Measurements from ENCODE around the gene ATP2B3.

Gene ATP2B3

GRCh38 chrX:153537526-153538295, 20.3 kb downstream of the ATP2B3 start:
- TF ChIP-seq ZNF274 (IDR thresholded peaks at IDR 0.05; ENCODE audit: low read depth, low read length) (no peak), SUZ12 (IDR thresholded peaks at IDR 0.05; ENCODE audit: extremely low read depth, insufficient read depth, insufficient read length) (no peak)
- Histone ChIP-seq H3K9me3 (ENCODE audit: insufficient read depth, low read length) (no peaks in the 10 kb centered on the region), H3K4me3 (ENCODE audit: insufficient read length, low read depth) (no peak overlapping the region), H3K4me1 (ENCODE audit: insufficient read depth, insufficient read length) (no peaks in the 10 kb centered on the region), H3K9ac (ENCODE audit: insufficient read length, low read depth) (no peak overlapping the region), H3K27me3 (ENCODE audit: insufficient read depth, insufficient read length) (peaks cover 3% of the 10 kb centered on the region), H3K36me3 (ENCODE audit: insufficient read depth, insufficient read length, low read length) (no peaks in the 10 kb centered on the region)
- DNase-seq (ENCODE audit: low read depth, low spot score) = no peak

- Histone ChIP-seq H3K4me1 (ENCODE audit: insufficient read depth, insufficient read length) (no peaks in the 10 kb centered on the region), H3K27me3 (ENCODE audit: insufficient read depth, insufficient read length) (peaks cover 3% of the 10 kb centered on the region), H3K9ac (ENCODE audit: insufficient read length, low read depth) (no peak overlapping the region), H3K9me3 (ENCODE audit: insufficient read depth, low read length) (no peaks in the 10 kb centered on the region), H3K4me3 (ENCODE audit: insufficient read length, low read depth) (no peak overlapping the region), H3K36me3 (ENCODE audit: insufficient read depth, insufficient read length, low read length) (no peaks in the 10 kb centered on the region)
- no peak for DNase-seq (ENCODE audit: low read depth, low spot score)
- TF ChIP-seq YY1 (IDR thresholded peaks at IDR 0.05; ENCODE audit: insufficient read depth, insufficient read length) = no peak
- no peak for TF ChIP-seq ZNF274 (IDR thresholded peaks at IDR 0.05; ENCODE audit: low read depth, low read length)
- no peak for TF ChIP-seq SUZ12 (IDR thresholded peaks at IDR 0.05; ENCODE audit: extremely low read depth, insufficient read depth, insufficient read length)
Observed at GRCh38 chrX:153538424-153538823, 21.0 kb downstream of the ATP2B3 start.

GRCh38 chrX:153539171-153539978, 21.9 kb downstream of the ATP2B3 start:
- Histone ChIP-seq H3K9me3 (ENCODE audit: insufficient read depth, low read length) (no peaks in the 10 kb centered on the region), H3K9ac (ENCODE audit: insufficient read length, low read depth) (no peak overlapping the region), H3K4me3 (ENCODE audit: insufficient read length, low read depth) (no peak overlapping the region), H3K27me3 (ENCODE audit: insufficient read depth, insufficient read length) (peaks cover 3% of the 10 kb centered on the region), H3K36me3 (ENCODE audit: insufficient read depth, insufficient read length, low read length) (no peaks in the 10 kb centered on the region), H3K4me1 (ENCODE audit: insufficient read depth, insufficient read length) (no peaks in the 10 kb centered on the region)
- DNase-seq (ENCODE audit: low read depth, low spot score) = peak; percentile 18
- TF ChIP-seq YY1 (IDR thresholded peaks at IDR 0.05; ENCODE audit: insufficient read depth, insufficient read length) = no peak
- no peak for TF ChIP-seq ZNF274 (IDR thresholded peaks at IDR 0.05; ENCODE audit: low read depth, low read length)
- TF ChIP-seq SUZ12 (IDR thresholded peaks at IDR 0.05; ENCODE audit: extremely low read depth, insufficient read depth, insufficient read length) = no peak

GRCh38 chrX:153539979-153540358, 22.5 kb downstream of the ATP2B3 start:
- H3K36me3 ChIP-seq (ENCODE audit: insufficient read depth, insufficient read length, low read length) = no peaks in the 10 kb centered on the region
- peaks cover 3% of the 10 kb centered on the region for H3K27me3 ChIP-seq (ENCODE audit: insufficient read depth, insufficient read length)
- no peak overlapping the region for H3K9ac ChIP-seq (ENCODE audit: insufficient read length, low read depth)
- no peaks in the 10 kb centered on the region for H3K9me3 ChIP-seq (ENCODE audit: insufficient read depth, low read length)
- TF ChIP-seq SUZ12 (IDR thresholded peaks at IDR 0.05; ENCODE audit: extremely low read depth, insufficient read depth, insufficient read length) (no peak), ZNF274 (IDR thresholded peaks at IDR 0.05; ENCODE audit: low read depth, low read length) (no peak)
- H3K4me3 ChIP-seq (ENCODE audit: insufficient read length, low read depth) = no peak overlapping the region
- no peaks in the 10 kb centered on the region for H3K4me1 ChIP-seq (ENCODE audit: insufficient read depth, insufficient read length)
- no peak for DNase-seq (ENCODE audit: low read depth, low spot score)

- no peak overlapping the region for H3K4me3 ChIP-seq (ENCODE audit: insufficient read length, low read depth)
- DNase-seq (ENCODE audit: low read depth, low spot score) = no peak
- no peaks in the 10 kb centered on the region for H3K9me3 ChIP-seq (ENCODE audit: insufficient read depth, low read length)
- H3K36me3 ChIP-seq (ENCODE audit: insufficient read depth, insufficient read length, low read length) = no peaks in the 10 kb centered on the region
- TF ChIP-seq YY1 (IDR thresholded peaks at IDR 0.05; ENCODE audit: insufficient read depth, insufficient read length) (no peak), ZNF274 (IDR thresholded peaks at IDR 0.05; ENCODE audit: low read depth, low read length) (no peak), SUZ12 (IDR thresholded peaks at IDR 0.05; ENCODE audit: extremely low read depth, insufficient read depth, insufficient read length) (no peak)
- H3K4me1 ChIP-seq (ENCODE audit: insufficient read depth, insufficient read length) = no peaks in the 10 kb centered on the region
- H3K9ac ChIP-seq (ENCODE audit: insufficient read length, low read depth) = no peak overlapping the region
- H3K27me3 ChIP-seq (ENCODE audit: insufficient read depth, insufficient read length) = peaks cover 3% of the 10 kb centered on the region
Observed at GRCh38 chrX:153544727-153545126, 27.3 kb downstream of the ATP2B3 start.

- H3K4me3 ChIP-seq (ENCODE audit: insufficient read length, low read depth) = no peak overlapping the region
- no peaks in the 10 kb centered on the region for H3K36me3 ChIP-seq (ENCODE audit: insufficient read depth, insufficient read length, low read length)
- H3K9me3 ChIP-seq (ENCODE audit: insufficient read depth, low read length) = no peaks in the 10 kb centered on the region
- H3K27me3 ChIP-seq (ENCODE audit: insufficient read depth, insufficient read length) = no peaks in the 10 kb centered on the region
- no peaks in the 10 kb centered on the region for H3K4me1 ChIP-seq (ENCODE audit: insufficient read depth, insufficient read length)
- no peak for DNase-seq (ENCODE audit: low read depth, low spot score)
- no peak for TF ChIP-seq ZNF274 (IDR thresholded peaks at IDR 0.05; ENCODE audit: low read depth, low read length)
- TF ChIP-seq SUZ12 (IDR thresholded peaks at IDR 0.05; ENCODE audit: extremely low read depth, insufficient read depth, insufficient read length) = no peak
- TF ChIP-seq YY1 (IDR thresholded peaks at IDR 0.05; ENCODE audit: insufficient read depth, insufficient read length) = no peak
- H3K9ac ChIP-seq (ENCODE audit: insufficient read length, low read depth) = no peak overlapping the region
Observed at GRCh38 chrX:153546386-153546785, 28.9 kb downstream of the ATP2B3 start.

- no peaks in the 10 kb centered on the region for H3K4me1 ChIP-seq (ENCODE audit: insufficient read depth, insufficient read length)
- TF ChIP-seq ZNF274 (IDR thresholded peaks at IDR 0.05; ENCODE audit: low read depth, low read length) = no peak
- TF ChIP-seq YY1 (IDR thresholded peaks at IDR 0.05; ENCODE audit: insufficient read depth, insufficient read length) = no peak
- no peak for DNase-seq (ENCODE audit: low read depth, low spot score)
- no peaks in the 10 kb centered on the region for H3K36me3 ChIP-seq (ENCODE audit: insufficient read depth, insufficient read length, low read length)
- no peak overlapping the region for H3K9ac ChIP-seq (ENCODE audit: insufficient read length, low read depth)
- H3K9me3 ChIP-seq (ENCODE audit: insufficient read depth, low read length) = no peaks in the 10 kb centered on the region
- H3K27me3 ChIP-seq (ENCODE audit: insufficient read depth, insufficient read length) = no peaks in the 10 kb centered on the region
- H3K4me3 ChIP-seq (ENCODE audit: insufficient read length, low read depth) = no peak overlapping the region
Observed at GRCh38 chrX:153547195-153547594, 29.8 kb downstream of the ATP2B3 start.

All from NT2/D1 (cell line).